Sigmoid colon (tissue), 7 donors: Measurements from ENCODE around the gene TECTB. TPM values are rescaled to one million over a fixed set of nuclear protein-coding genes. Genes with fewer than 3 reads are reported as not detected.

ENCODE experiments used
- DNase-seq: peaks from one replicate; pipeline ENCODE4 v3.0.0-alpha.2; 2019
- H3K27ac ChIP-seq, 4 donors: fragments of 200-600 bp; sonication (generic); one replicate each; pipeline ENCODE4 v1.5.1; 2016 to 2019; ENCODE audit warnings: mild to moderate bottlenecking in 1 of 4
- H3K27me3 ChIP-seq, 3 donors: fragments of 200-600 bp; sonication (generic); one replicate each; pipeline ENCODE4 v1.5.1; 2019; ENCODE audit warnings: mild to moderate bottlenecking in 1 of 3
- H3K36me3 ChIP-seq, 4 donors: fragments of 200-600 bp; sonication (generic); one replicate each; pipeline ENCODE4 v1.5.1; 2016 to 2019
- H3K4me1 ChIP-seq, 4 donors: fragments of 200-600 bp; sonication (generic); one replicate each; pipeline ENCODE4 v1.5.1; 2017 to 2019
- H3K4me3 ChIP-seq, 4 donors: fragments of 200-600 bp; sonication (generic); one replicate each; pipeline ENCODE4 v1.5.1; 2017 to 2019; ENCODE audit warnings: mild to moderate bottlenecking in 2 of 4, moderate library complexity in 1 of 4
- H3K9me3 ChIP-seq, 4 donors: fragments of 200-600 bp in 3 of 4; sonication (generic) in 3 of 4; one replicate each; pipeline versions ENCODE4 v1.5.1 to v1.6.1; 2013 to 2019
- EP300 ChIP-seq, 4 donors: sonication (generic); formaldehyde crosslinking; IDR thresholded peaks; one replicate each; pipeline ENCODE4 v1.6.1; 2017; ENCODE audit warnings: antibody characterized with exemption in 4 of 4
- POLR2A ChIP-seq, 2 donors: fragments of 450-650 bp; IDR thresholded peaks; one replicate each; pipeline ENCODE4 v1.6.1; 2016; ENCODE audit warnings: antibody characterized with exemption in 2 of 2, mild to moderate bottlenecking in 2 of 2, moderate library complexity in 2 of 2
- POLR2AphosphoS5 ChIP-seq, 4 donors: sonication (generic); formaldehyde crosslinking; IDR thresholded peaks; one replicate each; pipeline ENCODE4 v1.6.1; 2017; ENCODE audit warnings: antibody characterized with exemption in 4 of 4
- WGBS, 2 donors: extraction: QIAGEN DNeasy Blood & Tissue Kit; methylation state at CpG; one replicate each; pipeline ENCODE4 v1.1.7; 2013; 5-methylcytosine and 5-hydroxymethylcytosine counted together
- intact Hi-C: fragments of 100-400 bp; cut with DNase I; formaldehyde crosslinking; loops from one replicate; pipeline ENCODE4 v1.15.1; 2023
- polyA plus RNA-seq, 3 donors: library from polyadenylated mRNA; stranded (reverse); fragments of 200-250 nt; gene quantifications; one replicate each; pipeline ENCODE4 v1.2.3, GENCODE V29; 2013
- total RNA-seq, 4 donors: library from RNA; depleted of rRNA; stranded (reverse); fragments of >200 nt; gene quantifications; one replicate each; pipeline ENCODE4 v1.1.0, GENCODE V29; 2016
- TF ChIP-seq, protein P1 (sequence below), 4 experiments: fragments of 450-650 bp in 3 of 4; fragments of 200-600 bp in 1 of 4; IDR thresholded peaks; one replicate each; pipeline ENCODE4 v1.5.1; 2016 to 2019; ENCODE audit warnings: antibody characterized with exemption in 4 of 4, mild to moderate bottlenecking in 3 of 4, moderate library complexity in 2 of 4
- donor health status: healthy with polysubstance abuse.
- donor health status: Bipolar disorder and iron deficiency.
- donor health status: healthy.

Gene TECTB
- total and polyA plus RNA-seq, 7 donors, result not detected

GRCh38 chr10:112344261-112344660, 61.1 kb downstream of the TECTB start:
- Histone ChIP-seq H3K4me1 (no peaks in the 10 kb centered on the region), H3K36me3 (no peaks in the 10 kb centered on the region), H3K9me3 (no peaks in the 10 kb centered on the region), H3K27me3 (no peaks in the 10 kb centered on the region), H3K4me3 (no peak overlapping the region), H3K27ac (no peak overlapping the region)
- 54 to 81% methylated on average over 6 of the region's 6 CpGs for WGBS, 2 donors
- TF ChIP-seq, protein P1, sequence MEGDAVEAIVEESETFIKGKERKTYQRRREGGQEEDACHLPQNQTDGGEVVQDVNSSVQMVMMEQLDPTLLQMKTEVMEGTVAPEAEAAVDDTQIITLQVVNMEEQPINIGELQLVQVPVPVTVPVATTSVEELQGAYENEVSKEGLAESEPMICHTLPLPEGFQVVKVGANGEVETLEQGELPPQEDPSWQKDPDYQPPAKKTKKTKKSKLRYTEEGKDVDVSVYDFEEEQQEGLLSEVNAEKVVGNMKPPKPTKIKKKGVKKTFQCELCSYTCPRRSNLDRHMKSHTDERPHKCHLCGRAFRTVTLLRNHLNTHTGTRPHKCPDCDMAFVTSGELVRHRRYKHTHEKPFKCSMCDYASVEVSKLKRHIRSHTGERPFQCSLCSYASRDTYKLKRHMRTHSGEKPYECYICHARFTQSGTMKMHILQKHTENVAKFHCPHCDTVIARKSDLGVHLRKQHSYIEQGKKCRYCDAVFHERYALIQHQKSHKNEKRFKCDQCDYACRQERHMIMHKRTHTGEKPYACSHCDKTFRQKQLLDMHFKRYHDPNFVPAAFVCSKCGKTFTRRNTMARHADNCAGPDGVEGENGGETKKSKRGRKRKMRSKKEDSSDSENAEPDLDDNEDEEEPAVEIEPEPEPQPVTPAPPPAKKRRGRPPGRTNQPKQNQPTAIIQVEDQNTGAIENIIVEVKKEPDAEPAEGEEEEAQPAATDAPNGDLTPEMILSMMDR (IDR thresholded peaks at IDR 0.05), result no peak
- TF ChIP-seq POLR2A (IDR thresholded peaks at IDR 0.05) (no peak), POLR2AphosphoS5 (IDR thresholded peaks at IDR 0.05) (no peak)
- intact Hi-C loops, result no loop called here
- no peak for DNase-seq

DNA sequence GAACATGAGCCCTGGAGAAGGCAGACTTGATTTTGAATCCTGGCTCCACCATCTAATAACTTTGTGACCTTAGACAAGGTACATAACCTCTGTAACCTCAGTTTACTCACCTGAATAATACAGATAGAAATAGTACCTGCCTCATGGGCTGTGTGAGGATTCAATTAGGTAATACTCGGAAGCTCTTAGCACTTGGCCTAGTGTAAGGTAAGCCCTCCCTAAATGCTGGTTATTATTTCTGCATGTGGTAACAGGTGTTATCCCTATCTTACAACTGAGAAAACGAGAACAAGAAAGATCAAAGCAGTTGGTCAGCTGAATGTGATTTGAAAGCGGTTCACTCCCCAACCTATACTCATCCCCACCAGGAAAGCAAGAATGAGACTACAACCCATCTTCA, 62.0 kb downstream of the TECTB start:
- intact Hi-C loops, result no loop called here
- no peaks in the 10 kb centered on the region for H3K4me1 ChIP-seq
- H3K27me3 ChIP-seq, result no peaks in the 10 kb centered on the region
- WGBS, 2 donors, result 65 to 86% methylated on average over 3 of the region's 3 CpGs
- H3K9me3 ChIP-seq, result no peaks in the 10 kb centered on the region
- H3K27ac ChIP-seq, result no peak overlapping the region
- H3K36me3 ChIP-seq, result no peaks in the 10 kb centered on the region
- DNase-seq, result no peak
- H3K4me3 ChIP-seq, result no peak overlapping the region
- TF ChIP-seq EP300 (IDR thresholded peaks at IDR 0.05) (no peak), POLR2AphosphoS5 (IDR thresholded peaks at IDR 0.05) (no peak), POLR2A (IDR thresholded peaks at IDR 0.05) (no peak)
- TF ChIP-seq, protein P1 (IDR thresholded peaks at IDR 0.05), result no peak

DNA sequence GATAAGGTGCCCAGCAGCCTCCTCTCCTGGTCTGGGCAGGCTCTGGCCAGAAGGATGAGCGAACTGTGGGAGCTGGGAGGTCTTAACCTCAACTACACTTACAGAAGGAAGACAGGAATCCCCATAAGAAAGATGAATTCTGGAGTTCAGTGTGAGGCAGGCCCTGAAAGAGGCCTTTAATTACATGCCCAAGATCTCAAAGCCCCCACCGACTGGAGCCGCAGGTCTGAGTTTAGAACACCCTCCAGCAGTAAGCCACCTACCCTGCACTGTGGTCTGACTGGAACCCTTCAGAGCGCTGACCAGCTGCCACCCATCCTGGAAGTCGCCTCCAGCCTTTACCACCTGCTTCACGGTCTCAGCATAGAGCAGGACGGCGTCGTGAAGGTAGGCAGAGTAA, 62.5 kb downstream of the TECTB start:
- WGBS, 2 donors, result 92 to 94% methylated on average over 9 of the region's 9 CpGs
- TF ChIP-seq, protein P1 (IDR thresholded peaks at IDR 0.05), result no peak
- no peak for TF ChIP-seq EP300 (IDR thresholded peaks at IDR 0.05)
- no peak for TF ChIP-seq POLR2AphosphoS5 (IDR thresholded peaks at IDR 0.05)
- no peak for TF ChIP-seq POLR2A (IDR thresholded peaks at IDR 0.05)
- intact Hi-C loops, result no loop called here
- Histone ChIP-seq H3K9me3 (no peaks in the 10 kb centered on the region), H3K4me3 (no peak overlapping the region), H3K27me3 (no peaks in the 10 kb centered on the region), H3K36me3 (no peaks in the 10 kb centered on the region), H3K4me1 (no peaks in the 10 kb centered on the region), H3K27ac (no peak overlapping the region)
- no peak for DNase-seq

GRCh38 chr10:112346774-112347173, 63.6 kb downstream of the TECTB start:
- no peak for DNase-seq
- H3K27ac ChIP-seq, result no peak overlapping the region
- TF ChIP-seq, protein P1 (IDR thresholded peaks at IDR 0.05), result no peak
- TF ChIP-seq POLR2A (IDR thresholded peaks at IDR 0.05), result no peak
- no peak for TF ChIP-seq EP300 (IDR thresholded peaks at IDR 0.05)
- TF ChIP-seq POLR2AphosphoS5 (IDR thresholded peaks at IDR 0.05), result no peak
- intact Hi-C loops, result no loop called here
- H3K4me3 ChIP-seq, result no peak overlapping the region
- H3K27me3 ChIP-seq, result no peaks in the 10 kb centered on the region
- 91 to 92% methylated on average over 5 of the region's 5 CpGs for WGBS, 2 donors
- no peaks in the 10 kb centered on the region for H3K9me3 ChIP-seq
- H3K4me1 ChIP-seq, result no peaks in the 10 kb centered on the region
- H3K36me3 ChIP-seq, result no peaks in the 10 kb centered on the region
